CD4-positive, alpha-beta memory T cell (primary cell): ENCODE data around the gene TEX53. TPM values are rescaled to one million over a fixed set of nuclear protein-coding genes. Genes with fewer than 3 reads are reported as not detected.
A peak's percentile ranks its signal among the peaks of the same experiment; 100 is the strongest.

Experiments
- CTCF ChIA-PET: fragments of 350-600 bp; sonication (Branson Sonifier 250); formaldehyde crosslinking; loops from one replicate; lab custom pipeline; 2021; ENCODE audit warnings: inconsistent platforms; ENCODE audit not compliant: partially characterized antibody; lab: Charles Lee
- POLR2A ChIA-PET: fragments of 350-600 bp; sonication (Branson Sonifier 250); formaldehyde crosslinking; loops from one replicate; lab custom pipeline; 2021; ENCODE audit not compliant: partially characterized antibody; lab: Charles Lee
- DNase-seq, 5 donors: peaks; one replicate each; pipeline versions ENCODE4 v3.0.0 to v3.0.0-alpha.2; 2020 to 2022; ENCODE audit warnings: mixed read lengths in 1 of 5
- H3K27ac ChIP-seq: one replicate; pipeline ENCODE4 v1.7.0; 2013; ENCODE audit warnings: low read depth, low read length
- H3K27me3 ChIP-seq: 2 replicates; pipeline ENCODE4 v1.7.0; 2013; ENCODE audit warnings: mild to moderate bottlenecking, low read length, moderate library complexity; ENCODE audit not compliant: insufficient read depth
- H3K36me3 ChIP-seq: 2 replicates; pipeline ENCODE4 v1.7.0; 2013; ENCODE audit warnings: mild to moderate bottlenecking, low read length, moderate library complexity; ENCODE audit not compliant: insufficient read depth
- H3K4me1 ChIP-seq: 2 replicates; pipeline ENCODE4 v1.7.0; 2013; ENCODE audit warnings: mild to moderate bottlenecking, low read length, moderate library complexity; ENCODE audit not compliant: insufficient read depth
- H3K4me3 ChIP-seq, 2 donors: one replicate each; pipeline ENCODE4 v1.7.0; 2013; ENCODE audit warnings: low read length in 2 of 2, mild to moderate bottlenecking in 1 of 2
- H3K9me3 ChIP-seq, 2 donors: one replicate each; pipeline ENCODE4 v1.7.0; 2013; ENCODE audit warnings: low read length in 2 of 2, control low read depth in 1 of 2; ENCODE audit not compliant: control insufficient read depth in 1 of 2
- H3K27ac Mint-ChIP-seq, 7 donors: one replicate each; pipeline ENCODE4 v1.8.0; 2020 to 2021; ENCODE audit warnings: mixed read lengths in 7 of 7, mild to moderate bottlenecking in 6 of 7, inconsistent platforms in 3 of 7, moderate library complexity in 3 of 7
- H3K27me3 Mint-ChIP-seq, 2 donors: one replicate each; pipeline ENCODE4 v1.8.0; 2020 to 2021; ENCODE audit warnings: mixed read lengths in 2 of 2
- H3K36me3 Mint-ChIP-seq, 2 donors: one replicate each; pipeline ENCODE4 v1.8.0; 2020 to 2021; ENCODE audit warnings: mixed read lengths in 2 of 2, inconsistent platforms in 1 of 2, mild to moderate bottlenecking in 1 of 2
- H3K4me1 Mint-ChIP-seq, 4 donors: one replicate each; pipeline ENCODE4 v1.8.0; 2020 to 2021; ENCODE audit warnings: mixed read lengths in 4 of 4, mild to moderate bottlenecking in 1 of 4
- H3K4me3 Mint-ChIP-seq, 8 donors: one replicate each; pipeline ENCODE4 v1.8.0; 2020 to 2021; ENCODE audit warnings: mixed read lengths in 8 of 8, mild to moderate bottlenecking in 7 of 8, moderate library complexity in 6 of 8, inconsistent platforms in 3 of 8
- H3K9me3 Mint-ChIP-seq, 8 donors: one replicate each; pipeline ENCODE4 v1.8.0; 2020 to 2021; ENCODE audit warnings: mixed read lengths in 8 of 8, mild to moderate bottlenecking in 5 of 8, inconsistent platforms in 3 of 8, moderate library complexity in 1 of 8
- intact Hi-C: fragments of 100-400 bp; cut with micrococcal nuclease; formaldehyde crosslinking; loops from one replicate; pipeline ENCODE4 v1.15.1; 2023
- polyA plus RNA-seq, 2 donors: library from polyadenylated mRNA; unstranded; fragments of 300-500 nt; fragmentation: Illumina TruSeq; gene quantifications; one replicate each; pipeline ENCODE4 v1.2.3, GENCODE V29; 2021
- total RNA-seq, 2 experiments: library from RNA; stranded (reverse); gene quantifications; one replicate each; pipeline ENCODE4 v1.2.3, GENCODE V29; 2021

TEX53 gene
- total and polyA plus RNA-seq, 4 experiments from 2014 or later, result not detected

DNA sequence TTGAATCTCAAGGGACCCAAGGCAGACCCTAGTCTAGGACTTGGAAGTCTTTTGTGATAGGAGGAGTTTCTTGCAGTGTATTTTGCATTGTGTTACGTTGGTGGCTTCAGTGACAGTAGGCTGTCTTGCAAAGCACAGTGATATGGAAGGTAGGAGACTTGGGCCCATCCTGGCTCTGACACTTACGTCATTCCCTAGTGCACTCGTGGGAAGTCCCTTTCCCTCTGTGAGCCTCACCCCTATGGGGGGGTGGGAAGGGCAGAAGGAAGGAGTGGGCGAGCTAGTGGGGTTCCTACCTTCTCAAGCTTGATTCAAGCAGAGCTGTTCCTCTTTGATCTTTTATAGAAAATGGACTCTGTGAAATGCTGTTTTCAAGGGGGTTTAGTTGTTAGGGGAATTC is 9.2 kb upstream of the TEX53 start:
- no peak overlapping the region for H3K27ac ChIP-seq
- H3K4me3 ChIP-seq, result no peak overlapping the region
- H3K36me3 ChIP-seq, result no peaks in the 10 kb centered on the region
- intact Hi-C loops, result no loop called here
- ChIA-PET POLR2A (no interaction called here), CTCF (interaction anchor here (1.0 to 1.1 kb wide), 3 partner anchors 9 to 232 kb away, joined by 3 to 5 read pairs (median 4); no protein-coding TSS in a partner anchor)
- H3K27ac Mint-ChIP-seq, result no peak overlapping the region
- no peak overlapping the region for H3K4me3 Mint-ChIP-seq
- H3K36me3 Mint-ChIP-seq, result no peaks in the 10 kb centered on the region
- peaks cover 7% of the 10 kb centered on the region in 2 donors for H3K27me3 Mint-ChIP-seq
- DNase-seq, result no peak
- peaks cover 0 to 6% (median 1%) of the 10 kb centered on the region in 8 donors for H3K9me3 Mint-ChIP-seq
- H3K27me3 ChIP-seq, result no peaks in the 10 kb centered on the region
- peaks cover 0 to 1% (median 0%) of the 10 kb centered on the region in 4 donors for H3K4me1 Mint-ChIP-seq
- H3K4me1 ChIP-seq, result no peaks in the 10 kb centered on the region
- H3K9me3 ChIP-seq, result no peaks in the 10 kb centered on the region

DNA sequence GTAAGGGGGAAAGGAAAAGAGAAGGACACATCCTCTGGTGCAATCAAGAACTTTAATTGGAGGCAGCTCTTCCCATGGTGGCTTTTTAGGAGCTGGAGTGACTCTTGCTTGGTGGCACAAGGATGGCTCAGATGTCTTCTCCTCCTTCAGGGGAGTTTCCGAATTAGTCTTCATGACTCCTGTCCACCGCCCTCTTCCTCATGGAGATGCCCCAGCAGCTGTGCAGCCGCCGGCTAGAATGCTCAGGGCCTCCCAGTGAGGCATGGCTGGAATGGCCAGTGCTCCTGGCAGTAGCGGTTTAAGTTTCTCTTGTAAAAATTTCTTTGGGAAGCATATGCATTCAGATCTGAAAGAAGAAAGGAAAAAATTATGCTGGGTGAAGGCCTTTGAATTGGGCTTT is 8.8 kb upstream of the TEX53 start:
- peaks cover 0 to 6% (median 1%) of the 10 kb centered on the region in 8 donors for H3K9me3 Mint-ChIP-seq
- H3K9me3 ChIP-seq, result no peaks in the 10 kb centered on the region
- no peak overlapping the region for H3K27ac ChIP-seq
- no peak for DNase-seq
- H3K36me3 Mint-ChIP-seq, result no peaks in the 10 kb centered on the region
- ChIA-PET POLR2A (no interaction called here), CTCF (interaction anchor here (1.0 to 1.1 kb wide), 3 partner anchors 9 to 232 kb away, joined by 3 to 5 read pairs (median 4); no protein-coding TSS in a partner anchor)
- intact Hi-C loops, result no loop called here
- no peak overlapping the region for H3K27ac Mint-ChIP-seq
- no peak overlapping the region for H3K4me3 Mint-ChIP-seq
- no peak overlapping the region for H3K4me3 ChIP-seq
- H3K4me1 ChIP-seq, result no peaks in the 10 kb centered on the region
- peaks cover 7% of the 10 kb centered on the region in 2 donors for H3K27me3 Mint-ChIP-seq
- H3K27me3 ChIP-seq, result no peaks in the 10 kb centered on the region
- H3K36me3 ChIP-seq, result no peaks in the 10 kb centered on the region
- H3K4me1 Mint-ChIP-seq, result peaks cover 0 to 1% (median 0%) of the 10 kb centered on the region in 4 donors

DNA sequence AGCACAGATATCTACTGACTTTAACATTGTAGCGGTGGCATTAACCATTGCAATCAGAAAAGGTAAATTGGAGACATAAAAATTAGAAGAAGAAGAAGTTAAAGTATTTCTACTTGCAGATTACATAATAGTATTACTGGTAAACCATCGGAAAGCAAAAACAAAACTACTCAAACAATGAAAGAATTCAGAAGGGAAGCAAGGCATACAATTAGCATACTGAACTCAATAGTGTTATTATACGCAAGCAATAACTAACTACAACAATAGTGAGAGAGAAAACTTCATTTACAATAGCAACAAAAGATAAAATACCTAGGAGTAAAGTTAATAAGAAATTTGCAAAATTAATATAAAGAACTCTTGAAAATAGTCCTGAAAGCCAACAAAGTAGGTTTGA is 6.6 kb upstream of the TEX53 start:
- H3K36me3 ChIP-seq, result no peaks in the 10 kb centered on the region
- POLR2A ChIA-PET, result no interaction called here

DNA sequence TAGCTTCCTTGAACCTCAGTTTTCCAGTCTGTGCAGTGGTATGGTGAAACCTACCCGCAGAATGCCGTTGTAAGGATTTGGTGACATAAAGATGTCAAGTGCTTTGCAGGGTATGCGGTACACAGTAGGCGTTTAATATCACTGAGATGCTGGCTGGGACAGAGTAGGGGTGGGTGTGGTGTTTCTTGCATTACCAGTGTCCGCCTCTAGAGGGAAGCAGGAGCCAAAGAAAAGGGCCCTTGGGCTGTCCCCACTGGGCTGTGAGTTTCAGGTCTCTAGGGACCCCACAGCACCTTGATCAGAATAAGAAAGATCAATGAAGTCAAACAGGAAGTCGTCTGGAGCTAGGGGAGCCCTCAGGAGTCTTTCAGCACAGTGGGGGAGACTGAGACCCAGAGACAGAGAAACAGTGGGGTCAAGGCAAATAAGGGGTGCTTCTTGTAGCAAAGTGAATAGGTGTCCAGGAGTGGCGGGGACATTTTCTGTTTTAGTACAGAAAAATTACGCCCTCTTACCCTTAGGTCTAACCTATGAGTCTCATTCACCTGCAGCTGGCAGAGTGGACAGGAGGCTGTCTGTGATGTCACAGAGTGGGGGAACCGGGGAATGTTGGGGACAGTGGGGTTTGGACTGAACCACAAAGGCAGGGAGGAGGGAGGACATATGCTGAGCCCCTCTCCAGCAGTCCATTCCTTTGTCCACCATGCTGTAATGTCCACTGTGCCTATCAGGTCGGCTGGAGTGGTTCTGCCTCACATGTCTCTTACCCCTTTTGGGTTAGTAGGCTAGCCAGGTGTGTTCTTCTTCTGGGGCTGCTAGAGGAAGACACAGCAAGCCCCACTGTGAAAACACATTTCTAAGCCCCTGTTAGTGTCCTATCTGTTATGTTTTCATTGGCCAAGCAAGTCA is 4.7 kb upstream of the TEX53 start:
- Mint-ChIP-seq H3K36me3 (no peaks in the 10 kb centered on the region), H3K4me3 (no peak overlapping the region), H3K4me1 (peaks cover 0 to 1% (median 0%) of the 10 kb centered on the region in 4 donors), H3K27me3 (peaks cover 7% of the 10 kb centered on the region in 2 donors), H3K9me3 (no peaks in the 10 kb centered on the region), H3K27ac (no peak overlapping the region)
- H3K27me3 ChIP-seq, result no peaks in the 10 kb centered on the region
- intact Hi-C loops, result loop anchor here (1.0 kb wide), 1 partner anchor 352 kb away; no protein-coding TSS in a partner anchor
- CTCF ChIA-PET, result interaction anchor here (0.6 to 3.0 kb wide), 16 partner anchors 8 to 861 kb away, joined by 3 to 14 read pairs (median 4); no protein-coding TSS in a partner anchor
- H3K36me3 ChIP-seq, result no peaks in the 10 kb centered on the region
- H3K4me1 ChIP-seq, result no peaks in the 10 kb centered on the region
- POLR2A ChIA-PET, result no interaction called here
- DNase-seq, result peak; percentile 45 to 52 (median 50)
- H3K27ac ChIP-seq, result no peak overlapping the region
- no peak overlapping the region for H3K4me3 ChIP-seq
- no peaks in the 10 kb centered on the region for H3K9me3 ChIP-seq

More for the DNA sequence above, 6.6 kb upstream of the TEX53 start:
- H3K36me3 Mint-ChIP-seq, result no peaks in the 10 kb centered on the region
- no peaks in the 10 kb centered on the region for H3K9me3 Mint-ChIP-seq
- Histone ChIP-seq H3K4me3 (no peak overlapping the region), H3K4me1 (no peaks in the 10 kb centered on the region), H3K27ac (no peak overlapping the region), H3K9me3 (no peaks in the 10 kb centered on the region), H3K27me3 (no peaks in the 10 kb centered on the region)
- peaks cover 0 to 1% (median 0%) of the 10 kb centered on the region in 4 donors for H3K4me1 Mint-ChIP-seq
- intact Hi-C loops, result no loop called here
- H3K27ac Mint-ChIP-seq, result peak overlapping the region in 1 of 7 donors; percentile 3
- peaks cover 7% of the 10 kb centered on the region in 2 donors for H3K27me3 Mint-ChIP-seq
- no peak overlapping the region for H3K4me3 Mint-ChIP-seq
- CTCF ChIA-PET, result interaction anchor here (1.1 to 2.4 kb wide), 4 partner anchors 10 to 126 kb away, joined by 3 to 10 read pairs (median 4); no protein-coding TSS in a partner anchor
- no peak for DNase-seq

DNA sequence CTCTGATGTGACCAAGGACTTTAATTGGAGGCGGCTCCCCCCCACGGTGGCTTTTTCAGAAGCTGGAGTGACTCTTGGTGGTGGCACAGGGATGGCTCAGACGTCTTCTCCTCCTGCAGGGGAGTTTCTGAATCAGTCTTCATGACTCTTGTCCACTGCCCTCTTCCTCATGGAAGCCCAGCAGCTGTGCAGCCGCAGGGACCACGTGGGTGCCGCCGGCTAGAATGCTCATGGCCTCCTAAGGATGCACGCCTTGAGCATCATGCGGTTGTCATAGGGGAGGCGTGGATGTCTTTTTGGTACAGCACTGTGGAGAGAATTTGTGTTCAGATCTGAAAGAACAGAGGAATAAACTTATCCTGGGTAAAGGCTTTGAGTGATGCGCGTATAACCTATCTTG is 1.3 kb downstream of the TEX53 start:
- Mint-ChIP-seq H3K9me3 (peaks cover 0 to 1% (median 0%) of the 10 kb centered on the region in 8 donors), H3K36me3 (no peaks in the 10 kb centered on the region)
- intact Hi-C loops, result no loop called here

DNA sequence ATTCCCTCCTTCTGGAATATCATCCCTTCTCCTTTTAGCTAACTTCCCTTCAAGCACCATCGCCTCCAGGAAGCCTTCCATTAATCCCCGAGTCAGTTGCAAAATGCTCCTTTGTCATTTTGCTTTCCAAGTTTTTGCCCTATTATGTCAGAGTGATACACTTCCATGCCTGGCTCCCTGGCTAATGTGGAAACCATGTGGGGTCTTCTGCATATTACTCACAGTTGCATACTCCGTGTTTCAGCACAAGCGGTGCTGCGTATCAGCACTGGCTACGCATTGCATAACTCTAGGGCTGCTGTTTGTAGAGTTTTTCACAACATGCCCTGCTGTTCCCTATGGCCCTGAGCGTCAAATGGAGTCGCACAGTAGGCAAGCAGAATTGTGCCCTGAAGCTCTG is 1.9 kb downstream of the TEX53 start:
- H3K9me3 ChIP-seq, result no peaks in the 10 kb centered on the region
- no peaks in the 10 kb centered on the region for H3K36me3 Mint-ChIP-seq
- ChIA-PET POLR2A (no interaction called here), CTCF (interaction anchor here (0.7 to 12.2 kb wide), 5 partner anchors 10 to 249 kb away, joined by 3 to 371 read pairs (median 142); partner anchors contain the start of gene ATP6V1G1)
- no peak overlapping the region for H3K4me3 ChIP-seq
- no peak overlapping the region for H3K27ac ChIP-seq
- intact Hi-C loops, result no loop called here
- peaks cover 0 to 1% (median 0%) of the 10 kb centered on the region in 8 donors for H3K9me3 Mint-ChIP-seq
- no peak overlapping the region for H3K4me3 Mint-ChIP-seq
- no peak for DNase-seq
- no peaks in the 10 kb centered on the region for H3K36me3 ChIP-seq
- no peaks in the 10 kb centered on the region for H3K27me3 Mint-ChIP-seq
- H3K4me1 Mint-ChIP-seq, result peaks cover 7 to 18% (median 14%) of the 10 kb centered on the region in 4 donors
- H3K27me3 ChIP-seq, result no peaks in the 10 kb centered on the region
- H3K27ac Mint-ChIP-seq, result no peak overlapping the region
- peaks cover 12% of the 10 kb centered on the region for H3K4me1 ChIP-seq

More for the DNA sequence above, 1.3 kb downstream of the TEX53 start:
- no peaks in the 10 kb centered on the region for H3K27me3 Mint-ChIP-seq
- Histone ChIP-seq H3K4me3 (no peak overlapping the region), H3K9me3 (no peaks in the 10 kb centered on the region), H3K36me3 (no peaks in the 10 kb centered on the region), H3K27ac (no peak overlapping the region), H3K4me1 (peaks cover 12% of the 10 kb centered on the region), H3K27me3 (no peaks in the 10 kb centered on the region)
- H3K4me3 Mint-ChIP-seq, result no peak overlapping the region
- POLR2A ChIA-PET, result no interaction called here
- no peak for DNase-seq
- CTCF ChIA-PET, result interaction anchor here (6.9 to 12.2 kb wide), 2 partner anchors 170 to 250 kb away, joined by 142 to 371 read pairs; no protein-coding TSS in a partner anchor
- peaks cover 7 to 18% (median 14%) of the 10 kb centered on the region in 4 donors for H3K4me1 Mint-ChIP-seq
- no peak overlapping the region for H3K27ac Mint-ChIP-seq
